Measurements from ENCODE around the gene RAB3IP.

RAB3IP gene

DNA sequence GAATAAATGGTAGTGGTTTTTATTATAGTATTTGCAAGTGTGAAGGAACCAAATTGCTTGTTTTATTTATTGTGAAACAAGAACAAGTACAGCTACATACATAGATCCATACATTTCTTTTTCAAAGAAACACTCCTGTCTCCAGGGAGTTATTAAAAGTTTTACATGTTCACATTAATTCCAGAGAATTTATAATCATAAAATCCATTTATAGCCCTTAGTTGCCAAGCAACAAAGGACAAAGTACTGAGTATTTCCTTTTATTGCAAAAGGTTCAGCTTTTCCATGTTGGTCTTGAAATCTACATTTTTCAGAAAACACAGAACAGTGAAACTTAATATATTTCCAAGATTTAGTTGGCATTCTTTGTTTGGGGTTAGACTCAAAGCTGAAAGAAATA lies 95.9 kb downstream of the RAB3IP start:
- H3K4me3 ChIP-seq (ENCODE audit: low read length) = no peak overlapping the region
- no peak overlapping the region for H3K27ac ChIP-seq (ENCODE audit: low read length)
- no peaks in the 10 kb centered on the region for H3K36me3 ChIP-seq (replicated peaks; ENCODE audit: low read depth, low read length)
- no peaks in the 10 kb centered on the region for H3K9me3 ChIP-seq (ENCODE audit: insufficient read depth, low read length)
- no peak for TF ChIP-seq EZH2phosphoT487 (IDR thresholded peaks at IDR 0.05; ENCODE audit: low read depth)
- TF ChIP-seq, protein P1, sequence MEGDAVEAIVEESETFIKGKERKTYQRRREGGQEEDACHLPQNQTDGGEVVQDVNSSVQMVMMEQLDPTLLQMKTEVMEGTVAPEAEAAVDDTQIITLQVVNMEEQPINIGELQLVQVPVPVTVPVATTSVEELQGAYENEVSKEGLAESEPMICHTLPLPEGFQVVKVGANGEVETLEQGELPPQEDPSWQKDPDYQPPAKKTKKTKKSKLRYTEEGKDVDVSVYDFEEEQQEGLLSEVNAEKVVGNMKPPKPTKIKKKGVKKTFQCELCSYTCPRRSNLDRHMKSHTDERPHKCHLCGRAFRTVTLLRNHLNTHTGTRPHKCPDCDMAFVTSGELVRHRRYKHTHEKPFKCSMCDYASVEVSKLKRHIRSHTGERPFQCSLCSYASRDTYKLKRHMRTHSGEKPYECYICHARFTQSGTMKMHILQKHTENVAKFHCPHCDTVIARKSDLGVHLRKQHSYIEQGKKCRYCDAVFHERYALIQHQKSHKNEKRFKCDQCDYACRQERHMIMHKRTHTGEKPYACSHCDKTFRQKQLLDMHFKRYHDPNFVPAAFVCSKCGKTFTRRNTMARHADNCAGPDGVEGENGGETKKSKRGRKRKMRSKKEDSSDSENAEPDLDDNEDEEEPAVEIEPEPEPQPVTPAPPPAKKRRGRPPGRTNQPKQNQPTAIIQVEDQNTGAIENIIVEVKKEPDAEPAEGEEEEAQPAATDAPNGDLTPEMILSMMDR (IDR thresholded peaks at IDR 0.05; ENCODE audit: low read depth, low read length) = no peak
- H4K20me1 ChIP-seq (ENCODE audit: insufficient read depth, low read length) = no peaks in the 10 kb centered on the region
- H3K27me3 ChIP-seq (ENCODE audit: low read depth, low read length) = no peaks in the 10 kb centered on the region
- H3K79me2 ChIP-seq (ENCODE audit: low read length) = no peaks in the 10 kb centered on the region
- H3K4me1 ChIP-seq (ENCODE audit: low read length) = peaks cover 10% of the 10 kb centered on the region
- H3K9ac ChIP-seq (ENCODE audit: low read length) = no peak overlapping the region
- no peak overlapping the region for H3K4me2 ChIP-seq (ENCODE audit: low read length)
- no peak overlapping the region for H2AFZ ChIP-seq (ENCODE audit: low read depth, low read length)

DNA sequence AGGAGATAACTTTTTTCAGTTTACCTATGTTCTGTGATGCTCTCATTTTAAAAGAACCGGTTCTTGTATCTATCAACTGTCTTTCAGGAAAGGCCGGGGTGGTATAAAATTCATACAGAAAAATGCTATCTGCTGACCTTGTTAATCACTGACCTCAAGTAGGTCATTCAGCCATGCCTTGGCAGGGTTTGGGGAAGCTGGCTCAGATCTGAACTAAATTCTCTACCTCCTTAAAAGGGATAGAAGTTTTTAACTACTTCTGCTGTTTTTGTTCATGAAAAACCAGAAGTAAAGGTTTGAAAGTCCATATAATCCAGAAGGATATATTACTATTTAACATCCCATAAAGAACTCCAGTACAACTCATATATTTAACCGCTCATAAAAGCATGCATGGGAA lies 96.4 kb downstream of the RAB3IP start:
- Histone ChIP-seq H3K9ac (ENCODE audit: low read length) (no peak overlapping the region), H3K27ac (ENCODE audit: low read length) (no peak overlapping the region), H3K79me2 (ENCODE audit: low read length) (no peaks in the 10 kb centered on the region), H3K4me2 (ENCODE audit: low read length) (peak overlapping the region; percentile 7; the same call in 1 of the 2 replicates), H3K4me1 (ENCODE audit: low read length) (peaks cover 10% of the 10 kb centered on the region), H3K27me3 (ENCODE audit: low read depth, low read length) (no peaks in the 10 kb centered on the region), H2AFZ (ENCODE audit: low read depth, low read length) (no peak overlapping the region), H3K36me3 (replicated peaks; ENCODE audit: low read depth, low read length) (no peaks in the 10 kb centered on the region), H3K9me3 (ENCODE audit: insufficient read depth, low read length) (no peaks in the 10 kb centered on the region), H4K20me1 (ENCODE audit: insufficient read depth, low read length) (no peaks in the 10 kb centered on the region), H3K4me3 (ENCODE audit: low read length) (no peak overlapping the region)
- TF ChIP-seq, protein P1 (IDR thresholded peaks at IDR 0.05; ENCODE audit: low read depth, low read length) = no peak
- no peak for TF ChIP-seq EZH2phosphoT487 (IDR thresholded peaks at IDR 0.05; ENCODE audit: low read depth)

DNA sequence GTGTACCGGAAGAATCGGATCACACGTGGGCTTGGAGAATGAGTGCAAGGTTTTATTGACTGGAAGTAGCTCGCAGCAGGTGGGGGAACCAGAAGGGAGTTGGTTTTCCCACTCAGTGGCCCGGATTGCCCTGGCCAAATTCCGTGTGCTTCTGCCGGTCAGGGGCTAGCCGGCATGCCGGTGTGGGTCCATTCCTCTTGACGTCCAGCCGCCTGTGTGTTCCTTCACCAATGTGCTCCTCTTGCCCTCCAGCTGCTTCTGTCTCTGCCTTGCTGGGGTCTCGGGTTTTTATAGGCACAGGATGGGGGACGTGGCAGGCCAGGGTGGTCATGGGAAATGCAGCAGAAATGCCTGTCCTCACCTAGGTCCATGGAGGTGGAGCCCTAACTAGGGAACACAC lies 97.4 kb downstream of the RAB3IP start:
- H2AFZ ChIP-seq (ENCODE audit: low read depth, low read length) = no peak overlapping the region
- no peak overlapping the region for H3K9ac ChIP-seq (ENCODE audit: low read length)
- TF ChIP-seq EZH2phosphoT487 (IDR thresholded peaks at IDR 0.05; ENCODE audit: low read depth) = no peak
- no peaks in the 10 kb centered on the region for H3K36me3 ChIP-seq (replicated peaks; ENCODE audit: low read depth, low read length)
- H3K9me3 ChIP-seq (ENCODE audit: insufficient read depth, low read length) = no peaks in the 10 kb centered on the region
- H3K27ac ChIP-seq (ENCODE audit: low read length) = no peak overlapping the region
- H3K79me2 ChIP-seq (ENCODE audit: low read length) = no peaks in the 10 kb centered on the region
- H3K4me1 ChIP-seq (ENCODE audit: low read length) = peaks cover 14% of the 10 kb centered on the region
- no peak overlapping the region for H3K4me2 ChIP-seq (ENCODE audit: low read length)
- H4K20me1 ChIP-seq (ENCODE audit: insufficient read depth, low read length) = no peaks in the 10 kb centered on the region
- H3K4me3 ChIP-seq (ENCODE audit: low read length) = no peak overlapping the region
- no peaks in the 10 kb centered on the region for H3K27me3 ChIP-seq (ENCODE audit: low read depth, low read length)

DNA sequence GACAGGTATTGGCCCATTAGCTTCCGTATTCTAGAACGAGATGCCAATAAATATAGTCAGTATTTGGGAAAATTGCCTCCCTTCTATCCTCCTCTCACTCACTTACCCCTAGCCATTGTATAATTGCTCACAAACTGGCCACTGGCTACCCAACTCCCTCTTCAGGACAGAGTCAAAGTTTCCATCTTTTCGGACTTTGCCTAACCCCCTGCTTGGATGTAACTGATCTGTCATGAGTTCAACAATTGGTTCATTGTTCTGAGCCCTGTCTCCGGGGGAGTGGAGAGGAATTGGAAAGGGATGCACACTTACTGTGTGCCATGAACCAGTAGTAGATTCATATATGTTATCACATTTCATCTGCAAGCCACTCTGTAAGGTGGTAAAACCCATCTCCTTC lies 98.5 kb downstream of the RAB3IP start:
- Histone ChIP-seq H3K4me3 (ENCODE audit: low read length) (no peak overlapping the region), H3K9me3 (ENCODE audit: insufficient read depth, low read length) (no peaks in the 10 kb centered on the region), H3K27me3 (ENCODE audit: low read depth, low read length) (no peaks in the 10 kb centered on the region), H3K4me2 (ENCODE audit: low read length) (no peak overlapping the region), H3K9ac (ENCODE audit: low read length) (no peak overlapping the region), H3K36me3 (replicated peaks; ENCODE audit: low read depth, low read length) (no peaks in the 10 kb centered on the region), H3K79me2 (ENCODE audit: low read length) (no peaks in the 10 kb centered on the region), H3K4me1 (ENCODE audit: low read length) (peaks cover 14% of the 10 kb centered on the region), H3K27ac (ENCODE audit: low read length) (no peak overlapping the region), H2AFZ (ENCODE audit: low read depth, low read length) (no peak overlapping the region), H4K20me1 (ENCODE audit: insufficient read depth, low read length) (no peaks in the 10 kb centered on the region)
- no peak for TF ChIP-seq EZH2phosphoT487 (IDR thresholded peaks at IDR 0.05; ENCODE audit: low read depth)
- TF ChIP-seq, protein P1 (IDR thresholded peaks at IDR 0.05; ENCODE audit: low read depth, low read length) = no peak

Data from OCI-LY3 (cell line).